Muscle of leg (tissue), 11 donors: ENCODE measurements around the gene SEC24D. TPM values are rescaled to one million over a fixed set of nuclear protein-coding genes. Genes with fewer than 3 reads are reported as not detected.

Experiments
- DNase-seq: peaks from one replicate; pipeline ENCODE4 v3.0.0; 2013
- H3K27ac ChIP-seq: one replicate; pipeline ENCODE4 v1.5.1; 2013; ENCODE audit warnings: mild to moderate bottlenecking, low read length, control low read depth
- H3K27me3 ChIP-seq: one replicate; pipeline ENCODE4 v1.6.1; 2013; ENCODE audit warnings: low read length; ENCODE audit not compliant: control insufficient read depth, insufficient read depth
- H3K36me3 ChIP-seq: one replicate; pipeline ENCODE4 v1.6.1; 2013; ENCODE audit warnings: low read length; ENCODE audit not compliant: control insufficient read depth, insufficient read depth
- H3K4me1 ChIP-seq: one replicate; pipeline ENCODE4 v1.6.1; 2013; ENCODE audit warnings: low read length; ENCODE audit not compliant: control insufficient read depth, insufficient read depth
- H3K4me3 ChIP-seq: one replicate; pipeline ENCODE4 v1.5.1; 2013; ENCODE audit warnings: low read length, control low read depth
- H3K9me3 ChIP-seq: replicated peaks from 2 replicates; pipeline ENCODE4 v1.6.1; 2013; ENCODE audit warnings: low read depth, low read length; ENCODE audit not compliant: control insufficient read depth
- WGBS: methylation state at CpG from one replicate; pipeline ENCODE4 v1.1.5; 2013; ENCODE audit warnings: missing lambda C conversion rate; ENCODE audit not compliant: insufficient coverage; 5-methylcytosine and 5-hydroxymethylcytosine counted together
- polyA plus RNA-seq, 8 donors: library from polyadenylated mRNA; unstranded; fragments of 120-200 nt; gene quantifications; one replicate each; pipeline versions ENCODE4 v1.2.1 to v1.2.3, GENCODE V29; 2013; ENCODE audit warnings: inconsistent platforms in 1 of 8, low replicate concordance in 1 of 8; ENCODE audit not compliant: insufficient read length in 8 of 8, insufficient read depth in 1 of 8
- total RNA-seq: library from RNA; stranded (reverse); fragments of 120-200 nt; gene quantifications from one replicate; pipeline ENCODE4 v1.2.4, GENCODE V29; 2013

SEC24D gene
- total and polyA plus RNA-seq, 9 donors = 44.3 to 82.5 (median 50.0) TPM

DNA sequence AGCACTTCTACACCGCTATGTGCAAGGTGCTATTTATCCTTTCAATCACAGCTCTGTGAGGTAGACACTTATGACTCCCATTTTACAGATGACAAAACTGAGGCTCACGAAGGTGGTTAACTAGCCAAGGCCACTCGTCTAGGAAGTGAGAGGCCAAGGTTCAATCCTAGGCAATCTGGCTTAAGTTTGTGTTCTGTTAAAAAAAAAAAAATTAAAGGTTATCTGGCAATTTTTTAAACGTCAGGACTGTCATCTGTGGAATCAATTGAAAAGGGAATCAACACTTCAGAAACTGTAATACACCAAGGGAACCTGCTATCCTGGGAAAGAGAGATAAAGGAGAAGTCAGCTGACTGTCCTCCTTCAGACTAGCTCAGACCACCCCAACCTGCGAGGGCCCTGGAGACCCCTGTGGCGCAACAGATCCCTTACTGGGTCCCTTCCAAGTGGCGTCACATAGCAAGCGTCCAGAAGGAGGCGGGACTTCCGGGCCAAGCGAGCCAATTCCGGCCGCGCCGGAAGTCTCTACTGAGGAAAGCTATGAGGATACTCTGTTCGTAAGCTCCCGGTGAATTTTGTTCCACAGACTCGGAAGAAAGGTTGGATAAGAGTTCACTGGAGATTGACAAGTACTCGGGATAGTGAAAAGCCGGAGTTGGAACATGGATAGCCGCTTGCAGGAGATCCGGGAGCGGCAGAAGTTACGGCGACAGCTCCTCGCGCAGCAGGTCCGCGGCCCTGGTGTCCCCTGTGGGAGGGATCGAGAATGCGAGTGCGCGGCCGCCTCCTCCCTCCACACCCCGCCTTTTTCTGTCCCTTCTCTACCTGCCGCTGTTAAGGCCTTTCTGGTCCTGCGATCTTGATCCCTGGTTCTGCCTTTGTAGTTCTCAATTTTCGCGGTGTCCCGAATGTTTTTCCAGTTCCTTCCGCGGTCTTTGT is 150.8 kb downstream of the SEC24D start, which contains the start of gene METTL14:
Gene METTL14 (plus strand): TSS at position 520 of the 939 bp plus-strand sequence. CDS start 143 bp downstream, at position 663.
- Histone ChIP-seq H3K36me3 (peaks cover 13% of the 10 kb centered on the region), H3K4me3 (peak within 1 kb of the TSS; percentile 48), H3K9me3 (no peaks in the 10 kb centered on the region), H3K4me1 (peaks cover 2% of the 10 kb centered on the region), H3K27me3 (no peaks in the 10 kb centered on the region), H3K27ac (peak within 1 kb of the TSS; percentile 97)
- WGBS = 3% methylated on average over 36 of the region's 42 CpGs
- peak; percentile 97 for DNase-seq

DNA sequence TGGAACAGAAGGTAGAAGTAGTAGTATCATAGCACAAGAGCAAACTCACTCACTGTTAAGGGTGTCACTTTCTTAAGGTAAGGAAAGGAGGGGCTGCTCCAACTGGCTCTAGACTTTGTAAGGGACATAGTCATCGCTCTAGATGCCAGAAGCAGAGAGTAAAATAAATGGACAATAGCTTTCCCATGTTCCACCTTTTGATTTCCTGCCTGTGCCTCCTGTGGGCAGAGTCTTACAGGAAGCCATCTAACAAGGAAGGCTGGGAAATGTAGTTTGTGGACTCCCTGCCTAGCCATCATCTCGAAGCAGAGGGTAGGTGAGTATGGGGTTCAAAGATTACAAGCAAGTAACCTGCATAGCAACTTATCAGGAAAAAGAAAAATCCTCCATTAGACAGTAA is 152.4 kb downstream of the SEC24D start:
- no peak overlapping the region for H3K4me3 ChIP-seq
- peak; percentile 4 for DNase-seq
- no peaks in the 10 kb centered on the region for H3K27me3 ChIP-seq
- H3K4me1 ChIP-seq = peaks cover 2% of the 10 kb centered on the region
- peaks cover 5% of the 10 kb centered on the region for H3K36me3 ChIP-seq
- no CpG with 5 or more reads among the region's 2 CpGs for WGBS
- no peaks in the 10 kb centered on the region for H3K9me3 ChIP-seq
- no peak overlapping the region for H3K27ac ChIP-seq

- WGBS = no CpG with 5 or more reads among the region's 1 CpG
- peak; percentile 14 for DNase-seq
- no peaks in the 10 kb centered on the region for H3K27me3 ChIP-seq
- no peak overlapping the region for H3K27ac ChIP-seq
- no peaks in the 10 kb centered on the region for H3K9me3 ChIP-seq
- H3K4me1 ChIP-seq = peaks cover 2% of the 10 kb centered on the region
- H3K4me3 ChIP-seq = no peak overlapping the region
- H3K36me3 ChIP-seq = peaks cover 2% of the 10 kb centered on the region
Measured at GRCh38 chr4:118682928-118683327, 153.0 kb downstream of the SEC24D start.

DNA sequence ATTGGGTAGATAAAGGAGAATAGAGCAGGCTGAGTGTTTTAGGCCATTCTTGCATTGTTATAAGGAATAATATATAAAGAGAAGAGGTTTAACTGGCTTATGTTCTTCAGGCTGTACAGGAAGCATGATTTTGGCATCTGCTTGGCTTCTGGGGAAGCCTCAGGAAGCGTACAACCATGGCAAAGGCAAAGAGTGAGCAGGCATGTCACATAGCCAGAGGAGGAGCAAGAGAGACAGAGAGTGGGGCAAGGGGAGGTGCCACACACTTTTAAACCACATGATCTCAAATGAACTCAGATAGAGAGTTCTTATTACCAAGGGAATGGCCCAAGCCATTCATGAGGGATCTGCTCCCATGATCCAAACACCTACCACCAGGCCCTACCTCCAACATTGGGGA is 155.1 kb downstream of the SEC24D start:
- no peaks in the 10 kb centered on the region for H3K27me3 ChIP-seq
- H3K36me3 ChIP-seq = no peaks in the 10 kb centered on the region
- no peak overlapping the region for H3K27ac ChIP-seq
- H3K9me3 ChIP-seq = no peaks in the 10 kb centered on the region
- WGBS = no CpG with 5 or more reads among the region's 1 CpG
- H3K4me1 ChIP-seq = no peaks in the 10 kb centered on the region
- no peak for DNase-seq
- H3K4me3 ChIP-seq = no peak overlapping the region

DNA sequence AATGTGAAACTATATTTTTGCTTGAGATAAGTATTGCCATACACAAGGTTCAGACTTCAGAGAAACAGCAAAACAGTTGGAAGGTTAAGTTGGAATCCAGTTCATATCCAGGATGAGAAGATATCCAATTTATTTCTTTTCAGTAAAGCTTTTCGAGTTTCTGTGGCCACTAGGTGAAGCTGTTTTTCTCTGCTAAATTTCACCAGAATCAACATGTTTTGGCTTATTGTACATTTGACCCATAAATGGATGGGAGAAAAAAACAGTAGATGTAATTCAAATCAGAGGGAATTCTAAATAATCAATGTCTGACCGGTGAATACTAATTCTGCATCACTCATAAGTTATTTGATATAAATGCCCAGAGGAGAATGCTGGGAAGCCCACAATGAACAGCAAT is 159.8 kb downstream of the SEC24D start:
- no CpG with 5 or more reads among the region's 2 CpGs for WGBS
- H3K4me3 ChIP-seq = no peak overlapping the region
- no peaks in the 10 kb centered on the region for H3K36me3 ChIP-seq
- H3K27ac ChIP-seq = no peak overlapping the region
- no peaks in the 10 kb centered on the region for H3K27me3 ChIP-seq
- H3K4me1 ChIP-seq = no peaks in the 10 kb centered on the region
- no peak for DNase-seq
- H3K9me3 ChIP-seq = no peaks in the 10 kb centered on the region

Other genes starting within 250 kb of the SEC24D start
- gene METTL14, start 150.7 kb downstream of the SEC24D start, total RNA-seq = 25.0 TPM
- gene METTL14, start 150.7 kb downstream of the SEC24D start, polyA plus RNA-seq = 10 to 100 TPM; 22.6 to 35.2 (median 29.1) TPM
- 53.6 TPM for gene SYNPO2, start 52.7 kb upstream of the SEC24D start, total RNA-seq
- 100 to 1,000 TPM in 4 of 8 donors, 10 to 100 TPM in 4; 75.4 to 120 (median 98.5) TPM for gene SYNPO2, start 52.7 kb upstream of the SEC24D start, polyA plus RNA-seq